PC-3 (cell line): Measurements from ENCODE around the gene LMCD1. TPM values are rescaled to one million over a fixed set of nuclear protein-coding genes. Genes with fewer than 3 reads are reported as not detected.

Source experiments
- ATAC-seq: fragments of 200-7000 bp; cut with Tn5 transposase; 2 replicates; pipeline ENCODE4 v1.9.1; 2020; ENCODE audit warnings: mild to moderate bottlenecking, moderate library complexity
- BruUV-seq: library from RNA; stranded (reverse); fragments of 400-500 nt; replicated peaks from 2 replicates; lab custom pipeline; 2021; lab: Mats Ljungman, UMichigan
- CTCF ChIA-PET: fragments of 300-600 bp; sonication (Branson Sonifier 250); formaldehyde crosslinking; loops from one replicate; lab custom pipeline; 2022; ENCODE audit warnings: antibody characterized with exemption; lab: Charles Lee
- POLR2A ChIA-PET: fragments of 300-600 bp; sonication (Branson Sonifier 250); formaldehyde crosslinking; loops from one replicate; lab custom pipeline; 2022; ENCODE audit warnings: antibody characterized with exemption; ENCODE audit not compliant: unreplicated experiment; lab: Charles Lee
- DNase-seq: peaks from one replicate; pipeline ENCODE4 v3.0.0-alpha.2; 2015
- H2AFZ ChIP-seq: fragments of 300-600 bp; sonication (generic); 2 replicates; pipeline ENCODE4 v1.6.0; 2016; ENCODE audit warnings: antibody characterized with exemption, low read length
- H3F3A ChIP-seq: fragments of 300-600 bp; sonication (generic); one replicate; pipeline ENCODE4 v1.6.0; 2017; ENCODE audit warnings: antibody characterized with exemption, low read length, control low read depth, mild to moderate bottlenecking; ENCODE audit not compliant: unreplicated experiment
- H3K27ac ChIP-seq: fragments of 300-600 bp; sonication (generic); 2 replicates; pipeline ENCODE4 v1.5.1; 2016; ENCODE audit warnings: mild to moderate bottlenecking, low read length
- H3K27me3 ChIP-seq: fragments of 300-600 bp; sonication (generic); 2 replicates; pipeline ENCODE4 v1.6.1; 2016; ENCODE audit warnings: low read length, mixed read lengths
- H3K36me3 ChIP-seq: fragments of 300-600 bp; sonication (generic); 2 replicates; pipeline ENCODE4 v1.6.1; 2016; ENCODE audit warnings: low read depth, mixed run types, low read length, mixed read lengths
- H3K4me1 ChIP-seq: fragments of 300-600 bp; sonication (generic); 2 replicates; pipeline ENCODE4 v1.5.1; 2016; ENCODE audit warnings: low read length; ENCODE audit not compliant: insufficient read depth
- H3K4me2 ChIP-seq: fragments of 300-600 bp; sonication (generic); 2 replicates; pipeline ENCODE4 v1.6.0; 2016; ENCODE audit warnings: low read length
- H3K4me3 ChIP-seq: fragments of 300-600 bp; sonication (generic); 2 replicates; pipeline ENCODE4 v1.5.1; 2016; ENCODE audit warnings: mild to moderate bottlenecking, low read length, mixed read lengths
- H3K79me2 ChIP-seq: fragments of 300-600 bp; sonication (generic); 2 replicates; pipeline ENCODE4 v1.6.1; 2017; ENCODE audit warnings: low read length, mixed read lengths
- H3K9ac ChIP-seq: fragments of 300-600 bp; sonication (generic); 2 replicates; pipeline ENCODE4 v1.6.0; 2016; ENCODE audit warnings: mild to moderate bottlenecking, low read length
- H3K9me2 ChIP-seq: fragments of 300-600 bp; sonication (generic); replicated peaks from 2 replicates; pipeline ENCODE4 v1.6.1; 2016; ENCODE audit warnings: mixed run types, low read length, mixed read lengths
- H3K9me3 ChIP-seq: fragments of 300-600 bp; sonication (generic); 2 replicates; pipeline ENCODE4 v1.6.1; 2016; ENCODE audit warnings: low read length, mixed read lengths
- H4K20me1 ChIP-seq: fragments of 300-600 bp; sonication (generic); 2 replicates; pipeline ENCODE4 v1.6.1; 2016; ENCODE audit warnings: low read length, mixed read lengths
- EZH2 ChIP-seq: fragments of 300-600 bp; sonication (generic); IDR thresholded peaks from one replicate; pipeline ENCODE4 v1.6.1; 2017; ENCODE audit warnings: antibody characterized with exemption, mild to moderate bottlenecking, low read length; ENCODE audit not compliant: unreplicated experiment
- EZH2phosphoT487 ChIP-seq: fragments of 300-600 bp; sonication (generic); IDR thresholded peaks from 2 replicates; pipeline ENCODE4 v1.6.1; 2018; ENCODE audit warnings: mild to moderate bottlenecking, antibody characterized with exemption, low read length, borderline replicate concordance
- intact Hi-C: fragments of 100-400 bp; cut with micrococcal nuclease; formaldehyde crosslinking; loops from 2 replicates; pipeline ENCODE4 v1.9.0; 2023
- total RNA-seq: library from RNA; depleted of rRNA; stranded (reverse); fragments of >200 nt; gene quantifications from 2 replicates; pipeline ENCODE4 v1.2.3, GENCODE V29; 2014
- TF ChIP-seq, protein P1 (sequence below): fragments of 300-600 bp; sonication (generic); conservative IDR thresholded peaks from 2 replicates; pipeline ENCODE4 v1.5.1; 2017; ENCODE audit warnings: antibody characterized with exemption, low read depth, mild to moderate bottlenecking, low read length

Gene LMCD1
- total RNA-seq, 1 experiment from 2014 or later, result 9.1 TPM

DNA sequence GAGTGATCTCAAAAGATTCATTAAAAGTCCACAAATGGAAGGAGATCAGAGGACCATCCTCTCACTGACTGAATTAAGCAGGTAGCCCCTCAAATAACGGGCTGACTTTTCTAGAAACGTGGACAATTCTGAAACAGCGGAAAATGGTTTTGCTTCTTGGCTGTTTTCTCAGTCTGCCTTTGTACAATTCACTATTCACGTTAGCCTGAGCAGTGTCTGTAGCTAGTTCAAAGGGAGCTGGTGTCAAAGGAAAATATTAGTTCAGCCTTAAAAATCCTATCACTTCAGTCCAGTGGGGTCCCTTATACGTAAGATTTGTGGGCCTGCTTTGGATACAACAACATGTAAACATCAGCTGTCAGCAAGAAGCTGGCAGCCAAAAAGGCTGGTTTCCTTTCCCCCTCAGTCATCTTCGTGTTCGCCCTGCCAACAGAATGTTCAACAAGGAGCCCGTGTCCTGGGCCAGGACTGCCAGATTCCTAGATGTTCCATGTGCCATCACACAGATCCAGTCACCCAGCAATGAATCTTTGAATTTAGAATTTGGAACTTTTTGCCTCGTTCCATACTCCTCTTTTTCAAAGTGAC, 19.3 kb downstream of the LMCD1 start:
- DNase-seq (no peak), ATAC-seq (no peak)
- Histone ChIP-seq H3K79me2 (no peaks in the 10 kb centered on the region), H3K36me3 (no peaks in the 10 kb centered on the region), H3K9me2 (no peaks in the 10 kb centered on the region), H3K9ac (no peak overlapping the region), H3F3A (no peaks in the 10 kb centered on the region), H4K20me1 (no peaks in the 10 kb centered on the region), H3K4me1 (peaks cover 52% of the 10 kb centered on the region), H3K27ac (no peak overlapping the region), H3K4me2 (no peak overlapping the region), H2AFZ (no peak overlapping the region), H3K4me3 (no peak overlapping the region), H3K9me3 (no peaks in the 10 kb centered on the region), H3K27me3 (no peaks in the 10 kb centered on the region)
- no TSS peak for BruUV-seq
- TF ChIP-seq EZH2 (no peak), EZH2phosphoT487 (no peak)
- TF ChIP-seq, protein P1, sequence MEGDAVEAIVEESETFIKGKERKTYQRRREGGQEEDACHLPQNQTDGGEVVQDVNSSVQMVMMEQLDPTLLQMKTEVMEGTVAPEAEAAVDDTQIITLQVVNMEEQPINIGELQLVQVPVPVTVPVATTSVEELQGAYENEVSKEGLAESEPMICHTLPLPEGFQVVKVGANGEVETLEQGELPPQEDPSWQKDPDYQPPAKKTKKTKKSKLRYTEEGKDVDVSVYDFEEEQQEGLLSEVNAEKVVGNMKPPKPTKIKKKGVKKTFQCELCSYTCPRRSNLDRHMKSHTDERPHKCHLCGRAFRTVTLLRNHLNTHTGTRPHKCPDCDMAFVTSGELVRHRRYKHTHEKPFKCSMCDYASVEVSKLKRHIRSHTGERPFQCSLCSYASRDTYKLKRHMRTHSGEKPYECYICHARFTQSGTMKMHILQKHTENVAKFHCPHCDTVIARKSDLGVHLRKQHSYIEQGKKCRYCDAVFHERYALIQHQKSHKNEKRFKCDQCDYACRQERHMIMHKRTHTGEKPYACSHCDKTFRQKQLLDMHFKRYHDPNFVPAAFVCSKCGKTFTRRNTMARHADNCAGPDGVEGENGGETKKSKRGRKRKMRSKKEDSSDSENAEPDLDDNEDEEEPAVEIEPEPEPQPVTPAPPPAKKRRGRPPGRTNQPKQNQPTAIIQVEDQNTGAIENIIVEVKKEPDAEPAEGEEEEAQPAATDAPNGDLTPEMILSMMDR, result no peak
- ChIA-PET CTCF (no interaction called here), POLR2A (no interaction called here)
- intact Hi-C loops, result no loop called here

- H3K79me2 ChIP-seq, result no peaks in the 10 kb centered on the region
- intact Hi-C loops, result no loop called here
- H3K9me3 ChIP-seq, result no peaks in the 10 kb centered on the region
- H3K4me2 ChIP-seq, result no peak overlapping the region
- no peak for ATAC-seq
- no peak for TF ChIP-seq EZH2
- TF ChIP-seq EZH2phosphoT487, result no peak
- TF ChIP-seq, protein P1, result no peak
- no peak overlapping the region for H3K9ac ChIP-seq
- H3K27me3 ChIP-seq, result no peaks in the 10 kb centered on the region
- peaks cover 45% of the 10 kb centered on the region for H3K4me1 ChIP-seq
- ChIA-PET POLR2A (no interaction called here), CTCF (no interaction called here)
- H3F3A ChIP-seq, result no peaks in the 10 kb centered on the region
- no TSS peak for BruUV-seq
- DNase-seq, result no peak
- no peaks in the 10 kb centered on the region for H4K20me1 ChIP-seq
- H3K36me3 ChIP-seq, result no peaks in the 10 kb centered on the region
- no peak overlapping the region for H3K4me3 ChIP-seq
- no peak overlapping the region for H3K27ac ChIP-seq
- no peak overlapping the region for H2AFZ ChIP-seq
- H3K9me2 ChIP-seq, result no peaks in the 10 kb centered on the region
Observed at GRCh38 chr3:8523041-8523440, 21.4 kb downstream of the LMCD1 start.

DNA sequence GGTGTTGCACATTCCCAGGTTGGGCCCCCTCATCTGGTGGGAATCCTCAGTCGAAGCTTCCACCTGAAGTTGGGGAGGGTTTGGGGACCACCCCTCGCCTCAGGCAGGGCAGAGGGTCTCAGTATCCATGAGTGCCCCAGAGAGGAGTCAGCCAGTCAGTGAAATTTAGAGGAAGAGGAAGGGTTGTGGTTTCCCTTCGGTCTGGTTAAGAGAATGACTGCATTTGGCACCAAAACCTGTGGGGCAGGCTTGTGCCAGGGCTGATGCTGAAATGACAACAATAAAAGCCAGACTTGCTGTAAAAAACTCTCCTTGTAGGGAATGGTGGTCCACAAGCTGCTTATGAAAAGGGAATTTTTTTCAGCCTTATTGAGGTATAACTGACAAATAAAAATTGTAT, 22.6 kb downstream of the LMCD1 start:
- TF ChIP-seq EZH2, result no peak
- TF ChIP-seq, protein P1, result no peak
- H3K4me2 ChIP-seq, result peak overlapping the region; percentile 76
- no peaks in the 10 kb centered on the region for H3F3A ChIP-seq
- H4K20me1 ChIP-seq, result no peaks in the 10 kb centered on the region
- ATAC-seq (peak; percentile 70), DNase-seq (peak; percentile 86)
- no peaks in the 10 kb centered on the region for H3K79me2 ChIP-seq
- H3K27ac ChIP-seq, result peak overlapping the region; percentile 90
- no peaks in the 10 kb centered on the region for H3K27me3 ChIP-seq
- H3K9me2 ChIP-seq, result no peaks in the 10 kb centered on the region
- no peaks in the 10 kb centered on the region for H3K9me3 ChIP-seq
- peaks cover 42% of the 10 kb centered on the region for H3K4me1 ChIP-seq
- no peak overlapping the region for H2AFZ ChIP-seq
- peak overlapping the region; percentile 48 for H3K9ac ChIP-seq
- POLR2A ChIA-PET, result interaction anchor here (0.6 kb wide), 1 partner anchor 67 kb away, joined by 3 read pairs; no protein-coding TSS in a partner anchor
- intact Hi-C loops, result no loop called here
- CTCF ChIA-PET, result interaction anchor here (0.6 kb wide), 1 partner anchor 82 kb away, joined by 11 read pairs; no protein-coding TSS in a partner anchor
- no peaks in the 10 kb centered on the region for H3K36me3 ChIP-seq
- BruUV-seq, result no TSS peak
- peak overlapping the region; percentile 46 for H3K4me3 ChIP-seq
